Measurements from ENCODE around the gene IL17RE.
"Not testable (repeated sequence)": the region's sequence is repeated elsewhere in the genome, so short reads cannot be mapped to it uniquely, and the experiment has no call there.

The IL17RE gene

DNA sequence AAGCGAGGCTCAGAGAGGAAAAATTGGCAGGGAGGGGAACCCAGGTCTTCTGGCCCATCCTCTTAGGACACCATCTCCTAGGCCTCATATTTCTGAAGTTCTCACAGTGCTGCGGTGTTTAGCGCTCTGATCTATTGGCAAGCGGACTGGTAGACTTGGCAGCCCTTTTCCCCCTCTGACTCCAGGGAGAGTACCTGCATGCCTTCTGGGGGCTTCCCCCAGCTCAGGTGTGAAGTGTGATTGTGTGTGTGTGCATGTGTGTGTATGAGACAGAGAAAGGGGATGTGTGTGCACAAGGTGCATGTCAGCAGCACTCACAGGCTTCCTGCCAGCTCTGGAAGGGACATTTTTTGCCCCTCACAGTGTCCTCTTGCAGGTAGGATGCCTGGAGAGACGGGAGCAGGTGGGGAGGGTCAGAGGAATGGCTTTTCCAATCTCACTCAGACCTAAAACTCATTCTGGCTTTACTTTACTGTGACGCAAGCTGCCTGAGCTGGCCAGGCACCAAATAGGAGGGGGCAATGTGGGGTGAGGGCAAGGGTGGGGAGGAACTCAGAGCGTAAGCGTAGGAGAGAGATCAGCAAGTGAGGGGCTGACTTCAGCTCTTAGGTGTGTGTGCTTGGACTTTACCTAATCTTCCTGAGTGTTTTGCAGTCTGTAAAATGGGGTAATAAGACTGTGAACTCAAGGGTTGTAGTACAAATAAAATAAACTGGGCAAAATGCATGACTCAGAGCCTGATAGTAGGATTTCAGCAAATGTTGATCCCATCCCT, 4.0 kb upstream of the IL17RE start:
- H3K36me3 ChIP-seq (ENCODE audit: control insufficient read depth, insufficient read depth, low read length), result peaks cover 3% of the 10 kb centered on the region
- no peak overlapping the region for H3K9ac ChIP-seq (ENCODE audit: low read depth, low read length)
- H3K4me3 ChIP-seq (ENCODE audit: low read depth, low read length), result no peak overlapping the region
- no peaks in the 10 kb centered on the region for H3K27me3 ChIP-seq (ENCODE audit: control insufficient read depth, insufficient read depth, low read length)
- no peaks in the 10 kb centered on the region for H3K9me3 ChIP-seq (ENCODE audit: control insufficient read depth, insufficient read depth, low read length)
- H3K4me1 ChIP-seq (ENCODE audit: control insufficient read depth, insufficient read depth, low read length), result peaks cover 9% of the 10 kb centered on the region

DNA sequence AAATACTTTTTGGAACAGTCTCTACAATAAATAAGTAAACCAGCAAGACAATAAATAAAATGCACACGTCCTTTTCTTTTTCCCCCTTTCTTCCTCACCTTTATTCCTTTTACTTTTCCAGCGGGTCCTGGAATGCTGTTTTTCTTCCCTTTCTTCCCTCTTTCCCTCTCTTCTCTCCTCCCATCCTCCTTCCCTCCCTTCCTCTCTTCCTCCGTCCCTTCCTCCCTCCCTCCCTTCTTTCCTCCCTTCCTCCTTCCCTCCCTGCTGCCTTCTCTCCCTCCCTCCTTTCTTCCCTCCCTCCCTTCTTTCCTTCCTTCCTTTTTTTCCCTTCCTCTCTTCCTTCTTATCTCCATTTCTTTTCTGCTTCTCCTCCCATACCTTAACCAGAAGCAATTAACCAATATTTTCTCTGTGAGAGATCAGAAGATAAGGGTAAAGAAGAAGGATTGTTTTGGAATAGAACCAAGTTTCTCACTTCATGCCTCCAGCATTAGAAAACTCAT, 3.3 kb upstream of the IL17RE start:
- Histone ChIP-seq H3K27me3 (ENCODE audit: control insufficient read depth, insufficient read depth, low read length) (no peaks in the 10 kb centered on the region), H3K9me3 (ENCODE audit: control insufficient read depth, insufficient read depth, low read length) (no peaks in the 10 kb centered on the region), H3K4me1 (ENCODE audit: control insufficient read depth, insufficient read depth, low read length) (peaks cover 9% of the 10 kb centered on the region), H3K4me3 (ENCODE audit: low read depth, low read length) (no peak overlapping the region), H3K9ac (ENCODE audit: low read depth, low read length) (no peak overlapping the region), H3K36me3 (ENCODE audit: control insufficient read depth, insufficient read depth, low read length) (no peaks in the 10 kb centered on the region)

DNA sequence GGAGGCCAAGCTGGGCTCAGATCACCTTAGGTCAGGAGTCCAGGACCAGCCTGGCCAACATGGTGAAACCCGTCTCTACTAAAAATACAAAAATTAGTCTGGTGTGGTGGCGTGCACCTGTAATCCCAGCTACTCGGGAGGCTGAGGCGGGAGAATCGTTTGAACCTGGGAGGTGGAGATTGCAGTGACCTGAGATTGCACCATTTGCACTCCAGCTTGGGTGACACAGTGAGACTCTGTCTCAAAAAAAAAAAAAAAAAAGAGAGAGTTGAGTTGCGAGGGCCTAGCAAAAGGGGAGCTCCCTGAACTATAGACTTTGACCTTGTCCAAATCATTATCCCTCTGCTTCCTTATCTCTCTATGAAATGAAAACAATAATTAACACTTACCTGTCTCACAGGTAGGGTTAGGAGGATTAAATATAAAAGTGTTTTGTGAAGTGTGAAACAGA, 1.7 kb upstream of the IL17RE start:
- H3K4me3 ChIP-seq (ENCODE audit: low read depth, low read length); H3K36me3 ChIP-seq (ENCODE audit: control insufficient read depth, insufficient read depth, low read length); H3K9me3 ChIP-seq (ENCODE audit: control insufficient read depth, insufficient read depth, low read length); H3K4me1 ChIP-seq (ENCODE audit: control insufficient read depth, insufficient read depth, low read length); H3K27me3 ChIP-seq (ENCODE audit: control insufficient read depth, insufficient read depth, low read length); H3K9ac ChIP-seq (ENCODE audit: low read depth, low read length): not testable (repeated sequence)

DNA sequence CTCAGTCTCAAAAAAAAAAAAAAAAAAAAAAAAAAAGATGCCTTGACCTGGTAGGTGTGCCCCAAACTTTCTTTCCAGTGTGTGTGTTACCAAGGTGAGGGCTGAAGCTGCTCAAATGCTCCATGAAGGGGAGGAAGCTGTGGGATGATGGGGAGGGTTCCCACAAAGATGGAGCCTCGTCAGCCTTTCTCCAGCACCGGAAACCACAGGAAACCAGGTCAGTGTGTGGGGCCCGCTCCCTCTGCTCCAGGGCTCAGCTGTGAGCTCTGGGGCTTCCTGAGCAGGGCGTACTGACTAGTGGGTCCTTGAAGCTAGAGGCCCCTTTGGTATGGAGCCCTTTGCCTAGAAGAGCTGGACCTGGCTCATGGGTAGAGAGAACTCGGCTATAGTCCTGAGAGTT, 681 bp upstream of the IL17RE start:
- no peaks in the 10 kb centered on the region for H3K27me3 ChIP-seq (ENCODE audit: control insufficient read depth, insufficient read depth, low read length)
- no peak overlapping the region for H3K4me3 ChIP-seq (ENCODE audit: low read depth, low read length)
- no peaks in the 10 kb centered on the region for H3K9me3 ChIP-seq (ENCODE audit: control insufficient read depth, insufficient read depth, low read length)
- no peak overlapping the region for H3K9ac ChIP-seq (ENCODE audit: low read depth, low read length)
- no peaks in the 10 kb centered on the region for H3K36me3 ChIP-seq (ENCODE audit: control insufficient read depth, insufficient read depth, low read length)
- H3K4me1 ChIP-seq (ENCODE audit: control insufficient read depth, insufficient read depth, low read length), result peaks cover 9% of the 10 kb centered on the region

DNA sequence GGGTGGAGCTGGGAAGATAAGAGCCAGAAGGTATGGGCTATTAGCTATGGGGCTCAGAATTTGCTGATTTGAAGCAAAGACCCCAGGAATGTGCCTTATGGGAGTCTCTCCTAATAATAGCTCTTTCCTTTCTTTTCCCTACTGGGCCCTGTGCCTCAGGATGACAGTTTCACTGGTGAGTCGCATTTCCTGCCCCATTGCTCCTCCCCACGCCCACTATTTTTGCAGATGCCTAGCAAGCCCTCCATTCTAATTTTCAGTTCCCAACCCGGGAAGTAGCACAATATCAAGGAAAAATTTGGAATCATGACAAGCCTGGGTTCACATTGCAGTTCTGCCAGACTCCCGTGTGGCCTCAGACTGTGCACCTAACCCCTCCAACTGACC, 583 bp downstream of the IL17RE start:
- no peaks in the 10 kb centered on the region for H3K36me3 ChIP-seq (ENCODE audit: control insufficient read depth, insufficient read depth, low read length)
- H3K9ac ChIP-seq (ENCODE audit: low read depth, low read length), result peak overlapping the region; percentile 37
- peaks cover 9% of the 10 kb centered on the region for H3K4me1 ChIP-seq (ENCODE audit: control insufficient read depth, insufficient read depth, low read length)
- H3K4me3 ChIP-seq (ENCODE audit: low read depth, low read length), result peak overlapping the region; percentile 26
- H3K9me3 ChIP-seq (ENCODE audit: control insufficient read depth, insufficient read depth, low read length), result no peaks in the 10 kb centered on the region
- no peaks in the 10 kb centered on the region for H3K27me3 ChIP-seq (ENCODE audit: control insufficient read depth, insufficient read depth, low read length)

DNA sequence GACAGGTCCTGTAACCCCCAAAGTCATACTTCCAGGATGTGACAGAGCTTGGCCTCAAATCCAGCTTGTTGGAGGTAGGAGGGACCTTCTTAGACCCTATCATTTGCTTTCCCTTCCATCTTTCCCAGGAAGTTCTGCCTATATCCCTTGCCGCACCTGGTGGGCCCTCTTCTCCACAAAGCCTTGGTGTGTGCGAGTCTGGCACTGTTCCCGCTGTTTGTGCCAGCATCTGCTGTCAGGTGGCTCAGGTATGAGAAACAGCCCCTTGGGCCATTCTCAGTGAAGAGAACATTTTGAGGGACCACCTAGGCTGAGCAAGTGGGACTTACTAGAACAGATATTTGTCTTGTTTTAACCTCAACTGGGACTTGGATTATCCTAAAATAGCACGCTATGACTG, 1.3 kb downstream of the IL17RE start:
- Histone ChIP-seq H3K9ac (ENCODE audit: low read depth, low read length) (no peak overlapping the region), H3K9me3 (ENCODE audit: control insufficient read depth, insufficient read depth, low read length) (no peaks in the 10 kb centered on the region), H3K27me3 (ENCODE audit: control insufficient read depth, insufficient read depth, low read length) (no peaks in the 10 kb centered on the region), H3K36me3 (ENCODE audit: control insufficient read depth, insufficient read depth, low read length) (no peaks in the 10 kb centered on the region), H3K4me3 (ENCODE audit: low read depth, low read length) (no peak overlapping the region), H3K4me1 (ENCODE audit: control insufficient read depth, insufficient read depth, low read length) (peaks cover 9% of the 10 kb centered on the region)

DNA sequence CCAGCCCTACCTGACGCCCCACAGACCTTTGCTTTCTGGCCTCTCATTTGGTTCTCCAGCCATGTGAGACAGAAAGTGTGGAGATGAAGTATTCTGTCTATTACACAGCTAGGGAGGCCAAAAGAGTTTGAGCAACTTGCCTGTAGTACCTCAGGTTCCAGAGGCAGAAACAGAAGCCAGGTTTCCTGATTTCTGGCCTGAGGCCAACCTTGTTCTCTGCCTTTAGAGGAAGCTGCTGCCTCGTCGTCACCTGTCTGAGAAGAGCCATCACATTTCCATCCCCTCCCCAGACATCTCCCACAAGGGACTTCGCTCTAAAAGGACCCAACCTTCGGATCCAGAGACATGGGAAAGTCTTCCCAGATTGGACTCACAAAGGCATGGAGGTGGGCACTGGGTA, 3.8 kb downstream of the IL17RE start:
- no peak overlapping the region for H3K4me3 ChIP-seq (ENCODE audit: low read depth, low read length)
- H3K9ac ChIP-seq (ENCODE audit: low read depth, low read length), result no peak overlapping the region
- peaks cover 9% of the 10 kb centered on the region for H3K4me1 ChIP-seq (ENCODE audit: control insufficient read depth, insufficient read depth, low read length)
- H3K9me3 ChIP-seq (ENCODE audit: control insufficient read depth, insufficient read depth, low read length), result no peaks in the 10 kb centered on the region
- no peaks in the 10 kb centered on the region for H3K27me3 ChIP-seq (ENCODE audit: control insufficient read depth, insufficient read depth, low read length)
- H3K36me3 ChIP-seq (ENCODE audit: control insufficient read depth, insufficient read depth, low read length), result no peaks in the 10 kb centered on the region

DNA sequence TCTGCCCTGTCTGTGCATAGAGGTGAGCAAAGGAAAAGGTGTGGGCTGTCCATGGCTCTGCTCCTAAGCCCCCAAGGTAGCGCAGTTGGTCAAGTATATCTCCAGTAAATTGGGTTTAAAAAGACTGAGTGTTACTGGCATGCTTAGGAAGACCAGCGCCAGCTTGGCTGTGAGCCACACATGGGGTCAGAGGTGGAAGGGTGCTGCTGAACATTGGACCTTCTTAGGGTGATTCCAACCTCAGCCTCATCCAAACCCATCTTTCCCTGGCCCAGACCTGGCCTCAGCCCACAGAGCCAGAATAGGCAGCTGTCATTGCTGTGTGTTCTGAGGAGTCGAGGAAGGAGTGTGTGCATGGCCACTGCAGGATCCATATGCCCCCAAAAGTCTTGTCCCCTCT, 5.6 kb downstream of the IL17RE start:
- Histone ChIP-seq H3K4me3 (ENCODE audit: low read depth, low read length) (no peak overlapping the region), H3K27me3 (ENCODE audit: control insufficient read depth, insufficient read depth, low read length) (no peaks in the 10 kb centered on the region), H3K9ac (ENCODE audit: low read depth, low read length) (no peak overlapping the region), H3K4me1 (ENCODE audit: control insufficient read depth, insufficient read depth, low read length) (no peaks in the 10 kb centered on the region), H3K36me3 (ENCODE audit: control insufficient read depth, insufficient read depth, low read length) (no peaks in the 10 kb centered on the region), H3K9me3 (ENCODE audit: control insufficient read depth, insufficient read depth, low read length) (no peaks in the 10 kb centered on the region)

DNA sequence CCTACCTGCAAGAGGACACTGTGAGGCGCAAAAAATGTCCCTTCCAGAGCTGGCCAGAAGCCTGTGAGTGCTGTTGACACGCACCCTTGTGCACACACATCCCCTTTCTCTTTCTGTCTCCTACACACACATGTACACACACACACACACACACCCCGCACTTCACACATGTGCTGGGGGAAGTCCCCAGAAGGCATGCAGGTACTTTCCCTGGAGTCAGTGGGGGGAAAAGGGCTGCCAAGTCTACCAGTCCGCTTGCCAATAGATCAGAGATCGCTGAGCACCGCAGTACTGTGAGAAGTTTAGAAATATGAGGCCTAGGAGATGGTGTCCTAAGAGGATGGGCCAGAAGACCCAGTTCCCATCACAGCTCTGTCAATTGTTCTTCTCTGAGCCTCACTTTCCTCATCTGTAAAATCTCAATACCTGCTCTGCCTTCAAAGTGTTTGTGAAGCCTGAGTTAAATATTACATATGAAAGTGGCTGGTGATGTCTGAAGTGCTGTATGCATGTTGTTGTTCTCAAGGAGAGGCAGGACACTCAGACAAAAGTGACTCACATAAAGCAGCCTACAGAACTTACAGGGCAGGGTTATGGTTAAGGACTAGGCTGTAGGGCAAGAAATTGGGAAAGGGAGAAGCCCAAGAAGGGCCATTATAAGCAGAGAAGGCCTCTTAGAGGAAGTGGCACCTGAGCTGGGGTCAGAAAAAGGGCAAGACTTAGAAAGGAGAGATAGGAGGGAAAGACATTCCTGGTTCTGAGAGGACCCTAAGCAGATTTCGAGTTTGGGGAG, 6.8 kb downstream of the IL17RE start:
- H3K27me3 ChIP-seq (ENCODE audit: control insufficient read depth, insufficient read depth, low read length), result no peaks in the 10 kb centered on the region
- H3K9ac ChIP-seq (ENCODE audit: low read depth, low read length), result no peak overlapping the region
- H3K4me3 ChIP-seq (ENCODE audit: low read depth, low read length), result no peak overlapping the region
- no peaks in the 10 kb centered on the region for H3K36me3 ChIP-seq (ENCODE audit: control insufficient read depth, insufficient read depth, low read length)
- no peaks in the 10 kb centered on the region for H3K4me1 ChIP-seq (ENCODE audit: control insufficient read depth, insufficient read depth, low read length)
- no peaks in the 10 kb centered on the region for H3K9me3 ChIP-seq (ENCODE audit: control insufficient read depth, insufficient read depth, low read length)

DNA sequence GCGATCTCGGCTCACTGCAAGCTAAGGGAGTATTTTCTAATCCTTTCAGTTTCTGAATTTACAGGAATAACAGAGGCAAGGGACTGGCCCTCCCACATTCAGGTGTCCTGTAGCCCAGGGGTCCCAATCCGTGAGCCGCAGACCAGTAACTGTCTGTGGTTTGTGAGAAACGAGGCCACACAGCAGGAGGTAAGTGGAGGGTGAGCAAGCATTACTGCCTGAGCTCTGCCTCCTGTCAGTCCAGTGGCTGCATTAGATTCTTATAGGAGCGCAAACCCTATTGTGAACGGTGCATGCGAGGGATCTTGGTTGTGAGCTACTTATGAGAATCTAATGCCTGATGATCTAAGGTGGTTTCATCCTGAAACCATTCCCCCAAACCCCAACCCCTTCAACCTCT, 9.2 kb downstream of the IL17RE start:
- Histone ChIP-seq H3K4me3 (ENCODE audit: low read depth, low read length) (no peak overlapping the region), H3K36me3 (ENCODE audit: control insufficient read depth, insufficient read depth, low read length) (no peaks in the 10 kb centered on the region), H3K9ac (ENCODE audit: low read depth, low read length) (no peak overlapping the region), H3K9me3 (ENCODE audit: control insufficient read depth, insufficient read depth, low read length) (no peaks in the 10 kb centered on the region), H3K4me1 (ENCODE audit: control insufficient read depth, insufficient read depth, low read length) (no peaks in the 10 kb centered on the region), H3K27me3 (ENCODE audit: control insufficient read depth, insufficient read depth, low read length) (peaks cover 4% of the 10 kb centered on the region)

DNA sequence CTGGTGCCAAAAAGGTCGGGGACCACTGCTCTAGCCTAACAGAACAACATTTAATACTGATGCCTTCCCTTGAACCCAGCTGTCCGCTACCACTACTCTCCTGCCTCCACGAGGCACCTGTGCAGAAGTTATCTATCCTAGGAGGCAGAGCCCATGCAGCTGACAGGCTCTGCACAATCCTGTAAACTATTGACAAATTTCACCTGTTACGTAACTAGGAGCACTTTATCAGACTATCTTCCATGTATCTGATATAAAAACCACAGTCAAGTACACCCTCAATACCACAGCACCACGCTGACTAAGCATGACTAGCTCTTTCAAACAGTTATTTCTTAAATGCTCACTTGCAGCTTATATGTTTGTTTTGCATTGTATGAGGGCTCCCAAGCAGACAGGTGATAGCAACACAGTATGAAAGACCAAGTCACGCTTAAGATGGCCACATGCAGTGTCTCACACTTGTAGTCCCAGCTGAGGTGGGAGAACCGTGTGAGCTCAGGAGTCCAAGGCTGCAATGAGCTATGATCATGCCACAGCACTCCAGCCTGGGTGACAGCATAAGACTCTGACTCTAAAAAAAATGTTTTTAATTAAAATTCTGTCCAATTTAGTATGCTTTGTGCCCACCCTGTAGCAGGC, 9.8 kb downstream of the IL17RE start:
- Histone ChIP-seq H3K36me3 (ENCODE audit: control insufficient read depth, insufficient read depth, low read length) (no peaks in the 10 kb centered on the region), H3K9me3 (ENCODE audit: control insufficient read depth, insufficient read depth, low read length) (no peaks in the 10 kb centered on the region)

More for the DNA sequence above, 9.8 kb downstream of the IL17RE start:
- H3K4me3 ChIP-seq (ENCODE audit: low read depth, low read length), result no peak overlapping the region
- peaks cover 4% of the 10 kb centered on the region for H3K27me3 ChIP-seq (ENCODE audit: control insufficient read depth, insufficient read depth, low read length)
- H3K9ac ChIP-seq (ENCODE audit: low read depth, low read length), result no peak overlapping the region
- no peaks in the 10 kb centered on the region for H3K4me1 ChIP-seq (ENCODE audit: control insufficient read depth, insufficient read depth, low read length)

Measured in iPS-15b (cell line).